ENCODE data around the gene WDR70. TPM values are rescaled to one million over a fixed set of nuclear protein-coding genes. Genes with fewer than 3 reads are reported as not detected.
"Not testable (repeated sequence)": the region's sequence is repeated elsewhere in the genome, so short reads cannot be mapped to it uniquely, and the experiment has no call there.

WDR70 gene
- total RNA-seq, 2 experiments from 2014 or later = 39.1 to 39.3 TPM

- CTCF ChIA-PET = interaction anchor here (1.0 to 1.5 kb wide), 2 partner anchors 11 to 26 kb away, joined by 3 to 5 read pairs; no protein-coding TSS in a partner anchor
- DNase-seq (no peak), ATAC-seq (no peak)
- no peaks in the 10 kb centered on the region for H3K4me1 Mint-ChIP-seq
- H3K36me3 Mint-ChIP-seq = no peaks in the 10 kb centered on the region
- no peak overlapping the region for H3K27ac Mint-ChIP-seq
- peaks cover 9% of the 10 kb centered on the region for H3K9me3 Mint-ChIP-seq (ENCODE audit: low read depth)
- no peaks in the 10 kb centered on the region for H3K27me3 Mint-ChIP-seq
- no peak overlapping the region for H3K4me3 Mint-ChIP-seq
Measured at GRCh38 chr5:37773809-37774208, 394.7 kb downstream of the WDR70 start.

- Mint-ChIP-seq H3K36me3 (no peaks in the 10 kb centered on the region), H3K9me3 (ENCODE audit: low read depth) (peaks cover 9% of the 10 kb centered on the region), H3K27ac (no peak overlapping the region), H3K27me3 (no peaks in the 10 kb centered on the region), H3K4me1 (no peaks in the 10 kb centered on the region), H3K4me3 (no peak overlapping the region)
- ATAC-seq (no peak), DNase-seq (no peak)
- CTCF ChIA-PET = interaction anchor here (0.7 to 1.5 kb wide), 6 partner anchors 12 to 539 kb away, joined by 3 to 5 read pairs (median 3); no protein-coding TSS in a partner anchor
Measured at GRCh38 chr5:37774912-37775483, 395.9 kb downstream of the WDR70 start.

GRCh38 chr5:37776826-37777225, 397.7 kb downstream of the WDR70 start:
- Mint-ChIP-seq H3K36me3 (no peaks in the 10 kb centered on the region), H3K9me3 (ENCODE audit: low read depth) (peaks cover 9% of the 10 kb centered on the region), H3K4me1 (no peaks in the 10 kb centered on the region), H3K27ac (no peak overlapping the region), H3K4me3 (no peak overlapping the region), H3K27me3 (no peaks in the 10 kb centered on the region)
- CTCF ChIA-PET = no interaction called here
- ATAC-seq (no peak), DNase-seq (no peak)

- Mint-ChIP-seq H3K9me3 (ENCODE audit: low read depth) (peaks cover 9% of the 10 kb centered on the region), H3K27me3 (peaks cover 3% of the 10 kb centered on the region), H3K36me3 (no peaks in the 10 kb centered on the region), H3K4me3 (no peak overlapping the region), H3K27ac (no peak overlapping the region), H3K4me1 (no peaks in the 10 kb centered on the region)
- CTCF ChIA-PET = no interaction called here
- ATAC-seq = no peak
- DNase-seq = no peak
Measured at GRCh38 chr5:37777432-37778130, 398.5 kb downstream of the WDR70 start.

GRCh38 chr5:37781409-37781808, 402.3 kb downstream of the WDR70 start:
- H3K36me3 Mint-ChIP-seq; CTCF ChIA-PET; H3K9me3 Mint-ChIP-seq (ENCODE audit: low read depth); H3K27ac Mint-ChIP-seq; H3K27me3 Mint-ChIP-seq; H3K4me3 Mint-ChIP-seq; H3K4me1 Mint-ChIP-seq; DNase-seq; ATAC-seq: not testable (repeated sequence)

- no peaks in the 10 kb centered on the region for H3K4me1 Mint-ChIP-seq
- CTCF ChIA-PET = no interaction called here
Measured at GRCh38 chr5:37786416-37786815, 407.3 kb downstream of the WDR70 start.

GRCh38 chr5:37786862-37787519, 407.9 kb downstream of the WDR70 start:
- peaks cover 5% of the 10 kb centered on the region for H3K9me3 Mint-ChIP-seq (ENCODE audit: low read depth)
- H3K27me3 Mint-ChIP-seq = peaks cover 17% of the 10 kb centered on the region
- H3K36me3 Mint-ChIP-seq = no peaks in the 10 kb centered on the region
- H3K4me3 Mint-ChIP-seq = no peak overlapping the region
- no peak for DNase-seq
- H3K4me1 Mint-ChIP-seq = no peaks in the 10 kb centered on the region
- CTCF ChIA-PET = interaction anchor here (1.5 kb wide), 1 partner anchor 12 kb away, joined by 4 read pairs; no protein-coding TSS in a partner anchor
- H3K27ac Mint-ChIP-seq = no peak overlapping the region
- ATAC-seq = no peak

More at GRCh38 chr5:37786416-37786815, 407.3 kb downstream of the WDR70 start:
- Mint-ChIP-seq H3K36me3 (no peaks in the 10 kb centered on the region), H3K27me3 (peaks cover 17% of the 10 kb centered on the region), H3K27ac (no peak overlapping the region), H3K9me3 (ENCODE audit: low read depth) (peaks cover under 1% of the 10 kb centered on the region), H3K4me3 (no peak overlapping the region)
- DNase-seq (no peak), ATAC-seq (no peak)

- CTCF ChIA-PET = interaction anchor here (1.5 kb wide), 1 partner anchor 13 kb away, joined by 4 read pairs; no protein-coding TSS in a partner anchor
- H3K4me1 Mint-ChIP-seq = no peaks in the 10 kb centered on the region
- no peak overlapping the region for H3K27ac Mint-ChIP-seq
- no peak overlapping the region for H3K4me3 Mint-ChIP-seq
- ATAC-seq (no peak), DNase-seq (no peak)
- H3K27me3 Mint-ChIP-seq = peaks cover 14% of the 10 kb centered on the region
- H3K9me3 Mint-ChIP-seq (ENCODE audit: low read depth) = peaks cover 5% of the 10 kb centered on the region
- no peaks in the 10 kb centered on the region for H3K36me3 Mint-ChIP-seq
Measured at GRCh38 chr5:37787742-37788141, 408.6 kb downstream of the WDR70 start.

- Mint-ChIP-seq H3K27ac (no peak overlapping the region), H3K4me1 (no peaks in the 10 kb centered on the region), H3K36me3 (no peaks in the 10 kb centered on the region), H3K4me3 (no peak overlapping the region), H3K27me3 (peaks cover 10% of the 10 kb centered on the region), H3K9me3 (ENCODE audit: low read depth) (peaks cover 7% of the 10 kb centered on the region)
- CTCF ChIA-PET = no interaction called here
- ATAC-seq (no peak), DNase-seq (no peak)
Measured at GRCh38 chr5:37789991-37790390, 410.9 kb downstream of the WDR70 start.

- peaks cover 10% of the 10 kb centered on the region for H3K9me3 Mint-ChIP-seq (ENCODE audit: low read depth)
- H3K4me3 Mint-ChIP-seq = no peak overlapping the region
- H3K36me3 Mint-ChIP-seq = no peaks in the 10 kb centered on the region
- CTCF ChIA-PET = no interaction called here
- H3K4me1 Mint-ChIP-seq = no peaks in the 10 kb centered on the region
- H3K27me3 Mint-ChIP-seq = peaks cover 10% of the 10 kb centered on the region
- DNase-seq (no peak), ATAC-seq (no peak)
- H3K27ac Mint-ChIP-seq = no peak overlapping the region
Measured at GRCh38 chr5:37791321-37791720, 412.2 kb downstream of the WDR70 start.

- DNase-seq = no peak
- Mint-ChIP-seq H3K27me3 (peaks cover 10% of the 10 kb centered on the region), H3K4me1 (no peaks in the 10 kb centered on the region), H3K27ac (no peak overlapping the region), H3K4me3 (no peak overlapping the region), H3K9me3 (ENCODE audit: low read depth) (peaks cover 10% of the 10 kb centered on the region), H3K36me3 (no peaks in the 10 kb centered on the region)
- CTCF ChIA-PET = no interaction called here
- no peak for ATAC-seq
Measured at GRCh38 chr5:37792975-37793631, 414.0 kb downstream of the WDR70 start.

GRCh38 chr5:37795292-37795691, 416.2 kb downstream of the WDR70 start:
- H3K27ac Mint-ChIP-seq; H3K9me3 Mint-ChIP-seq (ENCODE audit: low read depth); DNase-seq; H3K27me3 Mint-ChIP-seq; CTCF ChIA-PET; H3K4me3 Mint-ChIP-seq; H3K36me3 Mint-ChIP-seq; ATAC-seq; H3K4me1 Mint-ChIP-seq: not testable (repeated sequence)

- CTCF ChIA-PET; H3K36me3 Mint-ChIP-seq; H3K4me3 Mint-ChIP-seq; H3K27ac Mint-ChIP-seq; DNase-seq; H3K9me3 Mint-ChIP-seq (ENCODE audit: low read depth); H3K4me1 Mint-ChIP-seq; H3K27me3 Mint-ChIP-seq; ATAC-seq: not testable (repeated sequence)
Measured at GRCh38 chr5:37796435-37796834, 417.3 kb downstream of the WDR70 start.

Data from activated CD8-positive, alpha-beta memory T cell treated with anti-CD3 and anti-CD28 coated beads, Interleukin-2, amount 10 ng/mL, durations not matched to agents 7 days and 5 days (primary cell).